SK-N-SH (cell line): ENCODE data around the gene LARP6.

ENCODE experiments used
- CHD2 ChIP-seq: fragments of 150-350 bp; IDR thresholded peaks from 2 replicates; pipeline ENCODE4 v1.6.1; 2018; ENCODE audit warnings: low read length; ENCODE audit not compliant: partially characterized antibody
- CTCF ChIP-seq: fragments of 200-600 bp; sonication (generic); IDR thresholded peaks from 2 replicates; pipeline ENCODE4 v1.6.1; 2017; ENCODE audit warnings: antibody characterized with exemption, mild to moderate bottlenecking, moderate library complexity
- ELF1 ChIP-seq: IDR thresholded peaks from 2 replicates; pipeline ENCODE4 v1.4.0; 2012
- EP300 ChIP-seq, 2 experiments: IDR thresholded peaks; 2 replicates each; pipeline versions ENCODE4 v1.4.0 to v1.6.1; 2012; ENCODE audit warnings: borderline replicate concordance in 1 of 2, low read depth in 1 of 2, low read length in 1 of 2
- EZH2phosphoT487 ChIP-seq: fragments of 200-600 bp; sonication (generic); IDR thresholded peaks from 2 replicates; pipeline ENCODE4 v1.6.1; 2017; ENCODE audit warnings: low read depth, mixed run types, mild to moderate bottlenecking, antibody characterized with exemption, moderate library complexity, borderline replicate concordance
- FOXM1 ChIP-seq: IDR thresholded peaks from 2 replicates; pipeline ENCODE4 v1.4.0; 2012; ENCODE audit warnings: low read depth, mild to moderate bottlenecking
- MXI1 ChIP-seq: IDR thresholded peaks from 2 replicates; pipeline ENCODE4 v1.6.1; 2012; ENCODE audit warnings: mild to moderate bottlenecking, low read depth, low read length, improper control_type of control experiment
- RAD21 ChIP-seq: IDR thresholded peaks from 2 replicates; pipeline ENCODE4 v1.6.1; 2012; ENCODE audit warnings: mild to moderate bottlenecking, low read length
- RCOR1 ChIP-seq: fragments of 150-350 bp; IDR thresholded peaks from 2 replicates; pipeline ENCODE4 v1.6.1; 2017; ENCODE audit warnings: antibody characterized with exemption, low read length
- RXRA ChIP-seq: IDR thresholded peaks from 2 replicates; pipeline ENCODE4 v1.4.0; 2012; ENCODE audit warnings: low read depth, mild to moderate bottlenecking, borderline replicate concordance

- TF ChIP-seq RXRA = no peak
- no peak for TF ChIP-seq EZH2phosphoT487
- TF ChIP-seq EP300 (IDR thresholded peaks at IDR 0.05; ENCODE audit: borderline replicate concordance in 1 of 2, low read depth in 1 of 2, low read length in 1 of 2) = no peak
- no peak for TF ChIP-seq RCOR1
- TF ChIP-seq CHD2 = no peak
- no peak for TF ChIP-seq CTCF
- TF ChIP-seq RAD21 = no peak
- no peak for TF ChIP-seq FOXM1
- TF ChIP-seq MXI1 = no peak
- no peak for TF ChIP-seq ELF1
Measured at GRCh38 chr15:70837476-70837875, 16.5 kb downstream of the LARP6 start.
